Measurements from ENCODE around the gene CYTH1.

Gene CYTH1

DNA sequence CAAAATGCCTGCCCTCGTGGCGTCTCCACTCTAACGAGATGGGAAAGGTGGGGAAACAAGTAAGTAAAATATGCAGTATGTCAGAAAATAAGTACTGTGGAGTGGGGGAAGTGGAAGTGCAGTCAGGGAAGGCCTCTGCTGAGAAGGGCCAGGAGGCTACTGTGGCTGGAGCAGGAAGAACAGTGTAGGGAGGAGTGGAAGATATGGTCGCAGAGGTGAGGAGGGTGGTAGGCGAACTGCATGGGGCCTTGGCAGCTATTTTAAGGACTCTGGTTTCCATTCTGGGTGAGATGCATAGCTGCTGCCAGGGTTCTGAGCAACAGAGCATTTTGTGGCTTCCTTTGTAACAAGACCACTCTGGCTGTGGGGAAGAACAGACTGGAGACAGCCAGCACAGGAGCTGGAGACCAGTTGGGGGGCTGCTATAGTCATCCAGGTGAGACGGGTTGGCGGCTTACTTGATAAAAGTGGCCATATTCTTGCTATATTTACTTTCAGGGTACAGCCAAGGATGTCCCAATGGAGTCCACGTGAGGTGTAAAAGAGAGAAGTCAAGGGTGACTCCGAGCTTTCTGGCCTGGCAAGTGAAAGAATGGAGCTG is 42.6 kb downstream of the CYTH1 start:
- no peak overlapping the region for H3K4me3 ChIP-seq (IDR thresholded peaks at IDR 0.05; ENCODE audit: insufficient read depth, low read depth, low read length)
- peaks cover 99% of the 10 kb centered on the region for H3K4me1 ChIP-seq (ENCODE audit: low read depth, poor library complexity, severe bottlenecking)
- peaks cover 100% of the 10 kb centered on the region for H3K79me2 ChIP-seq (ENCODE audit: insufficient read depth, low read depth)
- no peak overlapping the region for H3K9ac ChIP-seq
- H3K36me3 ChIP-seq (ENCODE audit: insufficient read depth): no peaks in the 10 kb centered on the region
- no peaks in the 10 kb centered on the region for H3K27me3 ChIP-seq (ENCODE audit: insufficient read depth, low read depth)
- no peaks in the 10 kb centered on the region for H4K20me1 ChIP-seq (ENCODE audit: insufficient read depth)
- TF ChIP-seq CTCF (conservative IDR thresholded peaks at IDR 0.05; ENCODE audit: low read depth, low read length): no peak
- no peak overlapping the region for H2AFZ ChIP-seq (ENCODE audit: low read depth)
- peak overlapping the region; percentile 22; the same call in 1 of the 2 replicates for H3K27ac ChIP-seq
- peak overlapping the region; percentile 37; the same call in 1 of the 2 replicates for H3K4me2 ChIP-seq

- Histone ChIP-seq H3K9ac (no peak overlapping the region), H3K4me2 (0 out of 2 replicates have a peak overlapping the region, but pooled peaks have one; percentile 37)
These were observed 43.4 kb downstream of the CYTH1 start for GRCh38 chr17:78738698-78739097.

DNA sequence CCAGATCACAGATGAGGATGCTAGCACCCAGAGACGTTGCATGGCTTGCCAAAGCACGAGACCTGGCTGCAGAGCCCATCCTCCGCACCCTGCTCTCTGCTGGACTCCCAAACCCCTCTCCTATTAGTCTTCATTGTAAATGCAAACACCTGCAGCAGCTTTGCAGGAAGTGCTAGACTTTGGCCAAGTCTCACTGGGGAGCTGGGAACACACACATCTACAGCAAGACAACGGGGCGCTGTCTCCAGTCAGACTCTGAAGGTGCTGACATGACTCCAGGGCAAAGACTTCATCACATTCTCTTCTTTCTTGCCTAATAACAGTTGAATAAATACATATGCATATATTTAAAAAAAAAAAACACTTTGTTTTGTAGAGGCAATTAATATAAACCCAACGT is 43.8 kb downstream of the CYTH1 start:
- Histone ChIP-seq H3K4me3 (IDR thresholded peaks at IDR 0.05; ENCODE audit: insufficient read depth, low read depth, low read length) (no peak overlapping the region), H3K27ac (peak overlapping the region; percentile 22; the same call in 1 of the 2 replicates), H3K4me1 (ENCODE audit: low read depth, poor library complexity, severe bottlenecking) (peaks cover 99% of the 10 kb centered on the region), H3K4me2 (no peak overlapping the region; the same call in 1 of the 2 replicates), H3K27me3 (ENCODE audit: insufficient read depth, low read depth) (no peaks in the 10 kb centered on the region), H2AFZ (ENCODE audit: low read depth) (no peak overlapping the region), H4K20me1 (ENCODE audit: insufficient read depth) (no peaks in the 10 kb centered on the region), H3K36me3 (ENCODE audit: insufficient read depth) (no peaks in the 10 kb centered on the region), H3K9ac (no peak overlapping the region), H3K79me2 (ENCODE audit: insufficient read depth, low read depth) (peaks cover 100% of the 10 kb centered on the region)
- no peak for TF ChIP-seq CTCF (conservative IDR thresholded peaks at IDR 0.05; ENCODE audit: low read depth, low read length)

More at GRCh38 chr17:78738698-78739097, 43.4 kb downstream of the CYTH1 start:
- Histone ChIP-seq H3K27ac (peak overlapping the region; percentile 22; the same call in 1 of the 2 replicates), H4K20me1 (ENCODE audit: insufficient read depth) (no peaks in the 10 kb centered on the region), H3K27me3 (ENCODE audit: insufficient read depth, low read depth) (no peaks in the 10 kb centered on the region), H3K4me1 (ENCODE audit: low read depth, poor library complexity, severe bottlenecking) (peaks cover 99% of the 10 kb centered on the region), H3K79me2 (ENCODE audit: insufficient read depth, low read depth) (peaks cover 100% of the 10 kb centered on the region), H3K4me3 (IDR thresholded peaks at IDR 0.05; ENCODE audit: insufficient read depth, low read depth, low read length) (no peak overlapping the region), H2AFZ (ENCODE audit: low read depth) (no peak overlapping the region), H3K36me3 (ENCODE audit: insufficient read depth) (no peaks in the 10 kb centered on the region)
- no peak for TF ChIP-seq CTCF (conservative IDR thresholded peaks at IDR 0.05; ENCODE audit: low read depth, low read length)

DNA sequence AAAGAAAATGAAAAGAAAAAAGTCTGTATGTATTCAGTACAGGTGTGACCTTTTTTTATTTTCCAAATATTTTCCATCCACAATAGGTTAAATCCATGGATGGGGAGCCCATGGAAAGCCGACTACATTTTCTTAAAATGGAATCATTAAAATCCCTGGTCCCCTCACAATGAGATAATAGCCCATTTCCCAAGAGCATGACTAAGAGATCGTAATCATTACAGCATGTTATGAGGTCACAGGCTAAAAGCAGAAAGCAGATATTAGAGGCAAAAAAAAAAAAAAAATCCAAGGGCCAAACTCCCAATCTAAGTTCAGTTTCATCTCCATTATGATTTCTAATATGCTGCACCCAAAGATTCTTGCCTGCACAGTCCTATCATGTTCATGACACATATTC is 44.7 kb downstream of the CYTH1 start:
- H4K20me1 ChIP-seq (ENCODE audit: insufficient read depth): no peaks in the 10 kb centered on the region
- peak overlapping the region; percentile 36; the same call in 1 of the 2 replicates for H3K27ac ChIP-seq
- no peaks in the 10 kb centered on the region for H3K36me3 ChIP-seq (ENCODE audit: insufficient read depth)
- H3K27me3 ChIP-seq (ENCODE audit: insufficient read depth, low read depth): no peaks in the 10 kb centered on the region
- H3K4me1 ChIP-seq (ENCODE audit: low read depth, poor library complexity, severe bottlenecking): peaks cover 91% of the 10 kb centered on the region
- H3K79me2 ChIP-seq (ENCODE audit: insufficient read depth, low read depth): peaks cover 100% of the 10 kb centered on the region
- H3K4me2 ChIP-seq: peak overlapping the region; percentile 67
- H3K4me3 ChIP-seq (IDR thresholded peaks at IDR 0.05; ENCODE audit: insufficient read depth, low read depth, low read length): no peak overlapping the region
- peak overlapping the region; percentile 5; the same call in 1 of the 2 replicates for H3K9ac ChIP-seq
- no peak overlapping the region for H2AFZ ChIP-seq (ENCODE audit: low read depth)
- no peak for TF ChIP-seq CTCF (conservative IDR thresholded peaks at IDR 0.05; ENCODE audit: low read depth, low read length)

Measured in KMS-11 (cell line).